H9 (cell line): ENCODE data around the gene NPHP4. TPM values are rescaled to one million over a fixed set of nuclear protein-coding genes. Genes with fewer than 3 reads are reported as not detected.

Experiments
- DNase-seq: peaks from one replicate; pipeline ENCODE4 v3.0.0-alpha.2; 2017
- H2AFZ ChIP-seq: one replicate; pipeline ENCODE4 v1.6.1; 2013; ENCODE audit warnings: mild to moderate bottlenecking, low read length, control low read depth, moderate library complexity
- H2AK5ac ChIP-seq: 2 replicates; pipeline ENCODE4 v1.6.1; 2013; ENCODE audit warnings: low read length, control low read depth, mixed read lengths; ENCODE audit not compliant: insufficient read length
- H2BK120ac ChIP-seq: one replicate; pipeline ENCODE4 v1.6.1; 2013; ENCODE audit warnings: low read depth, mild to moderate bottlenecking, low read length, control low read depth, inconsistent platforms; ENCODE audit not compliant: poor library complexity, severe bottlenecking
- H2BK12ac ChIP-seq: 2 replicates; pipeline ENCODE4 v1.6.1; 2013; ENCODE audit warnings: low read length, control low read depth, mixed read lengths, low read depth; ENCODE audit not compliant: insufficient read length
- H2BK15ac ChIP-seq: 2 replicates; pipeline ENCODE4 v1.6.1; 2013; ENCODE audit warnings: low read depth, low read length, control low read depth
- H2BK20ac ChIP-seq: one replicate; pipeline ENCODE4 v1.6.1; 2013; ENCODE audit warnings: low read depth, mild to moderate bottlenecking, low read length, control low read depth, inconsistent platforms; ENCODE audit not compliant: poor library complexity, severe bottlenecking
- H2BK5ac ChIP-seq: 2 replicates; pipeline ENCODE4 v1.6.1; 2013; ENCODE audit warnings: low read length, control low read depth, mixed read lengths; ENCODE audit not compliant: insufficient read length
- H3K14ac ChIP-seq: 2 replicates; pipeline ENCODE4 v1.6.1; 2013; ENCODE audit warnings: low read length, control low read depth; ENCODE audit not compliant: insufficient read depth
- H3K18ac ChIP-seq: 2 replicates; pipeline ENCODE4 v1.6.1; 2013; ENCODE audit warnings: low read depth, mild to moderate bottlenecking, mixed read lengths, low read length, control low read depth; ENCODE audit not compliant: insufficient read length
- H3K23ac ChIP-seq: 2 replicates; pipeline ENCODE4 v1.6.1; 2013; ENCODE audit warnings: low read length, control low read depth, mixed read lengths, low read depth; ENCODE audit not compliant: insufficient read length
- H3K23me2 ChIP-seq: 2 replicates; pipeline ENCODE4 v1.6.1; 2013; ENCODE audit warnings: low read depth, mild to moderate bottlenecking, mixed read lengths, low read length, control low read depth; ENCODE audit not compliant: insufficient read length, poor library complexity, severe bottlenecking
- H3K27ac ChIP-seq: 2 replicates; pipeline ENCODE4 v1.5.1; 2013; ENCODE audit warnings: low read length, control low read depth, mixed read lengths, low read depth; ENCODE audit not compliant: insufficient read length
- H3K27me3 ChIP-seq: 2 replicates; pipeline ENCODE4 v1.6.1; 2013; ENCODE audit warnings: low read length, control low read depth, inconsistent platforms; ENCODE audit not compliant: insufficient read depth
- H3K4ac ChIP-seq: 2 replicates; pipeline ENCODE4 v1.6.1; 2013; ENCODE audit warnings: low read depth, mild to moderate bottlenecking, control low read depth, inconsistent platforms, low read length, moderate library complexity
- H3K4me1 ChIP-seq: 2 replicates; pipeline ENCODE4 v1.6.1; 2013; ENCODE audit warnings: low read length, control low read depth, inconsistent platforms; ENCODE audit not compliant: insufficient read depth
- H3K4me2 ChIP-seq: 2 replicates; pipeline ENCODE4 v1.6.1; 2013; ENCODE audit warnings: low read length, control low read depth, mixed read lengths; ENCODE audit not compliant: insufficient read length, insufficient read depth
- H3K56ac ChIP-seq: 2 replicates; pipeline ENCODE4 v1.6.1; 2013; ENCODE audit warnings: low read depth, mild to moderate bottlenecking, mixed read lengths, low read length, control low read depth; ENCODE audit not compliant: insufficient read length
- H3K79me1 ChIP-seq: 2 replicates; pipeline ENCODE4 v1.6.1; 2013; ENCODE audit warnings: low read depth, mild to moderate bottlenecking, moderate library complexity, low read length, control low read depth, inconsistent platforms; ENCODE audit not compliant: insufficient read depth, poor library complexity, severe bottlenecking
- H3K79me2 ChIP-seq: 2 replicates; pipeline ENCODE4 v1.6.1; 2013; ENCODE audit warnings: low read length, control low read depth, inconsistent platforms; ENCODE audit not compliant: insufficient read depth
- H3K9ac ChIP-seq: 2 replicates; pipeline ENCODE4 v1.6.1; 2013; ENCODE audit warnings: low read length, control low read depth, mixed read lengths; ENCODE audit not compliant: insufficient read length; ENCODE audit errors: extremely low read depth
- H3K9me3 ChIP-seq: one replicate; pipeline ENCODE4 v1.6.1; 2013; ENCODE audit warnings: low read depth, low read length, inconsistent platforms; ENCODE audit not compliant: control insufficient read depth
- H3T11ph ChIP-seq: one replicate; pipeline ENCODE4 v1.6.1; 2013; ENCODE audit warnings: mild to moderate bottlenecking, low read length, control low read depth, inconsistent platforms
- H4K20me1 ChIP-seq: one replicate; pipeline ENCODE4 v1.6.1; 2013; ENCODE audit not compliant: control insufficient read depth, insufficient read length, insufficient read depth
- H4K5ac ChIP-seq: 2 replicates; pipeline ENCODE4 v1.6.1; 2013; ENCODE audit warnings: low read depth, mild to moderate bottlenecking, mixed read lengths, low read length, control low read depth; ENCODE audit not compliant: insufficient read length
- H4K8ac ChIP-seq: replicated peaks from 2 replicates; pipeline ENCODE4 v1.6.1; 2013; ENCODE audit warnings: low read length, control low read depth, mixed read lengths, low read depth; ENCODE audit not compliant: insufficient read length
- H4K91ac ChIP-seq: 2 replicates; pipeline ENCODE4 v1.6.1; 2013; ENCODE audit warnings: low read depth, mild to moderate bottlenecking, moderate library complexity, mixed read lengths, low read length, control low read depth; ENCODE audit not compliant: insufficient read length
- H3K27ac Mint-ChIP-seq, 3 experiments: 2 replicates in 2 of 3; 3 replicates in 1 of 3; pipeline ENCODE4 v1.8.0; 2020 to 2021; ENCODE audit warnings: mixed read lengths in 3 of 3, mild to moderate bottlenecking in 1 of 3, moderate library complexity in 1 of 3
- H3K27me3 Mint-ChIP-seq: 2 replicates; pipeline ENCODE4 v1.8.0; 2021; ENCODE audit warnings: low read depth, mild to moderate bottlenecking, moderate library complexity, mixed read lengths
- H3K36me3 Mint-ChIP-seq, 3 experiments: 2 replicates in 2 of 3; 3 replicates in 1 of 3; pipeline ENCODE4 v1.8.0; 2020 to 2021; ENCODE audit warnings: low read depth in 3 of 3, mixed read lengths in 3 of 3; ENCODE audit not compliant: insufficient read depth in 1 of 3
- H3K4me1 Mint-ChIP-seq, 2 experiments: 2 replicates each; pipeline ENCODE4 v1.8.0; 2020; ENCODE audit warnings: mixed read lengths in 2 of 2
- H3K4me3 Mint-ChIP-seq, 2 experiments: 2 replicates in 1 of 2; 3 replicates in 1 of 2; pipeline ENCODE4 v1.8.0; 2020 to 2021; ENCODE audit warnings: mild to moderate bottlenecking in 2 of 2, mixed read lengths in 2 of 2, moderate library complexity in 1 of 2
- H3K9me3 Mint-ChIP-seq, 2 experiments: 2 replicates in 1 of 2; 3 replicates in 1 of 2; pipeline ENCODE4 v1.8.0; 2020; ENCODE audit warnings: mild to moderate bottlenecking in 2 of 2, mixed read lengths in 2 of 2, moderate library complexity in 1 of 2
- WGBS: extraction: QIAGEN DNeasy Blood & Tissue Kit; methylation state at CpG from one replicate; pipeline ENCODE4 v1.1.7; 2013; ENCODE audit warnings: missing lambda C conversion rate, low lambda C conversion rate, mixed read lengths; ENCODE audit not compliant: insufficient read length; ENCODE audit errors: extremely low coverage; 5-methylcytosine and 5-hydroxymethylcytosine counted together
- total RNA-seq: library from RNA; stranded (reverse); gene quantifications from 2 replicates; pipeline ENCODE4 v1.2.1, GENCODE V29; 2021
- TF ChIP-seq, protein P1 (sequence below): fragments of 200-600 bp; sonication (generic); conservative IDR thresholded peaks from 3 replicates; pipeline ENCODE4 v1.8.0; 2021; ENCODE audit warnings: antibody characterized with exemption, mild to moderate bottlenecking

The NPHP4 gene
- total RNA-seq, 1 experiment from 2014 or later, result 17.6 TPM

- no peak overlapping the region for H4K5ac ChIP-seq
- H4K91ac ChIP-seq, result no peak overlapping the region
- no peak for DNase-seq
- no peaks in the 10 kb centered on the region for H4K20me1 ChIP-seq
- no peak overlapping the region for H3K4ac ChIP-seq
- no peak overlapping the region for H3K56ac ChIP-seq
- H3K23me2 ChIP-seq, result no peaks in the 10 kb centered on the region
- Mint-ChIP-seq H3K27me3 (peaks cover 7% of the 10 kb centered on the region), H3K9me3 (no peaks in the 10 kb centered on the region), H3K36me3 (no peaks in the 10 kb centered on the region), H3K4me1 (peaks cover 0 to 19% of the 10 kb centered on the region in 2 experiments; a peak in 2 of 4 replicates), H3K4me3 (no peak overlapping the region), H3K27ac (no peak overlapping the region)
- H3K4me2 ChIP-seq, result no peak overlapping the region
- H2BK15ac ChIP-seq, result no peak overlapping the region
- no peak overlapping the region for H2BK5ac ChIP-seq
- H3K27ac ChIP-seq, result no peak overlapping the region
- no peak overlapping the region for H3K9ac ChIP-seq
- H2BK20ac ChIP-seq, result no peak overlapping the region
- H3K27me3 ChIP-seq, result no peaks in the 10 kb centered on the region
- H3K18ac ChIP-seq, result no peak overlapping the region
- no peak overlapping the region for H3K14ac ChIP-seq
- H2BK120ac ChIP-seq, result no peak overlapping the region
- TF ChIP-seq, protein P1, sequence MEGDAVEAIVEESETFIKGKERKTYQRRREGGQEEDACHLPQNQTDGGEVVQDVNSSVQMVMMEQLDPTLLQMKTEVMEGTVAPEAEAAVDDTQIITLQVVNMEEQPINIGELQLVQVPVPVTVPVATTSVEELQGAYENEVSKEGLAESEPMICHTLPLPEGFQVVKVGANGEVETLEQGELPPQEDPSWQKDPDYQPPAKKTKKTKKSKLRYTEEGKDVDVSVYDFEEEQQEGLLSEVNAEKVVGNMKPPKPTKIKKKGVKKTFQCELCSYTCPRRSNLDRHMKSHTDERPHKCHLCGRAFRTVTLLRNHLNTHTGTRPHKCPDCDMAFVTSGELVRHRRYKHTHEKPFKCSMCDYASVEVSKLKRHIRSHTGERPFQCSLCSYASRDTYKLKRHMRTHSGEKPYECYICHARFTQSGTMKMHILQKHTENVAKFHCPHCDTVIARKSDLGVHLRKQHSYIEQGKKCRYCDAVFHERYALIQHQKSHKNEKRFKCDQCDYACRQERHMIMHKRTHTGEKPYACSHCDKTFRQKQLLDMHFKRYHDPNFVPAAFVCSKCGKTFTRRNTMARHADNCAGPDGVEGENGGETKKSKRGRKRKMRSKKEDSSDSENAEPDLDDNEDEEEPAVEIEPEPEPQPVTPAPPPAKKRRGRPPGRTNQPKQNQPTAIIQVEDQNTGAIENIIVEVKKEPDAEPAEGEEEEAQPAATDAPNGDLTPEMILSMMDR, result no peak
- no peak overlapping the region for H4K8ac ChIP-seq
- peaks cover 2% of the 10 kb centered on the region; the same call in 1 of the 2 replicates for H3K4me1 ChIP-seq
- WGBS, result no CpG with 5 or more reads among the region's 4 CpGs
- no peak overlapping the region for H2AK5ac ChIP-seq
- no peak overlapping the region for H3T11ph ChIP-seq
- no peak overlapping the region for H3K23ac ChIP-seq
- no peaks in the 10 kb centered on the region for H3K79me1 ChIP-seq
- H3K79me2 ChIP-seq, result no peaks in the 10 kb centered on the region
- H2AFZ ChIP-seq, result no peak overlapping the region
- H3K9me3 ChIP-seq, result no peaks in the 10 kb centered on the region
- H2BK12ac ChIP-seq, result no peak overlapping the region
Observed at GRCh38 chr1:6022193-6022592, 30.0 kb upstream of the NPHP4 start.
